ENCODE data around the gene CNTN1.

CNTN1 gene

GRCh38 chr12:40738856-40739255, 46.6 kb downstream of the CNTN1 start:
- no peak for TF ChIP-seq CTCF (IDR thresholded peaks at IDR 0.05; ENCODE audit: insufficient read depth, missing control alignments)
- DNase-seq (ENCODE audit: insufficient read length, low spot score): no peak
- FAIRE-seq: no peak

- FAIRE-seq: no peak
- no peak for TF ChIP-seq CTCF (IDR thresholded peaks at IDR 0.05; ENCODE audit: insufficient read depth, missing control alignments)
These were observed 49.8 kb downstream of the CNTN1 start for GRCh38 chr12:40742041-40742440.

GRCh38 chr12:40745386-40745785, 53.1 kb downstream of the CNTN1 start:
- FAIRE-seq (no peak), DNase-seq (ENCODE audit: insufficient read length, low spot score) (no peak)
- TF ChIP-seq CTCF (IDR thresholded peaks at IDR 0.05; ENCODE audit: insufficient read depth, missing control alignments): peak; percentile 33

More at GRCh38 chr12:40742041-40742440, 49.8 kb downstream of the CNTN1 start:
- DNase-seq (ENCODE audit: insufficient read length, low spot score): no peak

GRCh38 chr12:40749863-40750262, 57.6 kb downstream of the CNTN1 start:
- no peak for TF ChIP-seq CTCF (IDR thresholded peaks at IDR 0.05; ENCODE audit: insufficient read depth, missing control alignments)
- no peak for FAIRE-seq
- DNase-seq (ENCODE audit: insufficient read length, low spot score): no peak

GRCh38 chr12:40752011-40752410, 59.8 kb downstream of the CNTN1 start:
- TF ChIP-seq CTCF (IDR thresholded peaks at IDR 0.05; ENCODE audit: insufficient read depth, missing control alignments): no peak
- FAIRE-seq (peak; percentile 29), DNase-seq (ENCODE audit: insufficient read length, low spot score) (no peak)

- FAIRE-seq: no peak
- no peak for TF ChIP-seq CTCF (IDR thresholded peaks at IDR 0.05; ENCODE audit: insufficient read depth, missing control alignments)
- no peak for DNase-seq (ENCODE audit: insufficient read length, low spot score)
These were observed 68.6 kb downstream of the CNTN1 start for GRCh38 chr12:40760821-40761220.

GRCh38 chr12:40762072-40762471, 69.8 kb downstream of the CNTN1 start:
- DNase-seq (ENCODE audit: insufficient read length, low spot score) (no peak), FAIRE-seq (no peak)
- no peak for TF ChIP-seq CTCF (IDR thresholded peaks at IDR 0.05; ENCODE audit: insufficient read depth, missing control alignments)

Measured in D721Med (cell line).